SK-N-MC (cell line): Measurements from ENCODE around the gene CPHXL.

Source experiments
- EZH2 ChIP-seq: fragments of 200-600 bp; sonication (generic); IDR thresholded peaks from one replicate; pipeline ENCODE4 v1.6.1; 2017; ENCODE audit warnings: antibody characterized with exemption
- FOXP2 ChIP-seq: optimal IDR thresholded peaks from 2 replicates; pipeline ENCODE3; 2011; ENCODE audit warnings: mild to moderate bottlenecking, moderate library complexity; ENCODE audit not compliant: insufficient read depth; ENCODE audit errors: extremely low read length, control extremely low read depth
- POLR2AphosphoS5 ChIP-seq: IDR thresholded peaks from 2 replicates; pipeline ENCODE4 v1.6.1; 2012; ENCODE audit warnings: mild to moderate bottlenecking, low read depth, low read length, borderline replicate concordance

DNA sequence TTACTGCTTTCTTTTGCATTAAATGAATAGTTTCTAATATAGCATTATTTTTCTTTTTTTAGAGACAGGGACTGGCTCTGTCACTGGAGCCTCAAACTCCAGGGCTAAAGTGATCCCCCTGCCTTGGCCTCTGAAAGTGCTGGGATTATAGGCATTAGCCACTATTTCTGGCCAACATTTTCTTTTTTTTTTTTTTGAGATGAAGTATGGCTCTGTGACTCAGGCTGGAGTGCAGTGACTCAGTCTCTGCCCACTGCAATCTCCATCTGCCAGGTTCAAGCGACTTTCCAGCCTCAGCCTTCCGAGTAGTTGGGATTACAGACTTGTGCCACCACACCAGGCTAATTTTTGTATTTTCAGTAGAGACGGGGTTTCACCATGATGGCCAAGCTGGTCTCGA lies 23.0 kb downstream of the CPHXL start:
- TF ChIP-seq POLR2AphosphoS5 = no peak
- no peak for TF ChIP-seq EZH2
- TF ChIP-seq FOXP2 = no peak
